GM12892 (cell line): ENCODE results near the gene FBXL20.

Experiments
- POLR2A ChIP-seq: IDR thresholded peaks from 2 replicates; pipeline ENCODE4 v1.6.1; 2011; ENCODE audit warnings: low read depth, low read length, control low read depth
- TAF1 ChIP-seq: IDR thresholded peaks from 2 replicates; pipeline ENCODE4 v1.6.1; 2011; ENCODE audit warnings: low read depth, mild to moderate bottlenecking, control low read depth, low read length, borderline replicate concordance

- TF ChIP-seq TAF1 (no peak), POLR2A (no peak)
Measured at GRCh38 chr17:39222866-39223834, 178.3 kb downstream of the FBXL20 start.
